ENCODE results near the gene SBNO2.

The SBNO2 gene

GRCh38 chr19:1093811-1094553 lies 80.1 kb downstream of the SBNO2 start:
- H3F3A ChIP-seq (ENCODE audit: insufficient read depth, low read length), result 0 out of 2 replicates have a peak, but pooled peaks cover 7% of the 10 kb centered on the region
- peak overlapping the region; percentile 81 for H3K4me3 ChIP-seq (ENCODE audit: low read length)
- no peaks in the 10 kb centered on the region for H3K9me2 ChIP-seq (replicated peaks; ENCODE audit: insufficient read depth, low read length)
- no peak overlapping the region for H3K27ac ChIP-seq (ENCODE audit: low read length)
- peak overlapping the region; percentile 63 for H3K4me2 ChIP-seq (ENCODE audit: low read depth, low read length)
- H3K27me3 ChIP-seq (replicated peaks; ENCODE audit: insufficient read depth, low read length), result no peaks in the 10 kb centered on the region
- peaks cover under 1% of the 10 kb centered on the region; the same call in 1 of the 2 replicates for H3K36me3 ChIP-seq (replicated peaks; ENCODE audit: insufficient read depth, low read length)
- H2AFZ ChIP-seq (ENCODE audit: low read length), result no peak overlapping the region
- H4K20me1 ChIP-seq (ENCODE audit: insufficient read depth, low read length), result peaks cover 7% of the 10 kb centered on the region; the same call in 1 of the 2 replicates
- peaks cover 38% of the 10 kb centered on the region for H3K79me2 ChIP-seq (ENCODE audit: low read length)
- DNase-seq, result no peak
- no peaks in the 10 kb centered on the region for H3K9me3 ChIP-seq (replicated peaks; ENCODE audit: insufficient read depth, low read length)
- H3K9ac ChIP-seq (ENCODE audit: low read length), result peak overlapping the region; percentile 79
- no peak for TF ChIP-seq EZH2phosphoT487 (IDR thresholded peaks at IDR 0.05; ENCODE audit: low read length)
- no peak for TF ChIP-seq CTCF (IDR thresholded peaks at IDR 0.05; ENCODE audit: low read length)
- TF ChIP-seq EZH2 (optimal IDR thresholded peaks at IDR 0.05; ENCODE audit: low read depth, low read length), result no peak
- H3K4me1 ChIP-seq (ENCODE audit: low read length), result peaks cover 13% of the 10 kb centered on the region

GRCh38 chr19:1093330-1093729 lies 80.7 kb downstream of the SBNO2 start:
- Histone ChIP-seq H3F3A (ENCODE audit: insufficient read depth, low read length) (0 out of 2 replicates have a peak, but pooled peaks cover 11% of the 10 kb centered on the region), H3K27me3 (replicated peaks; ENCODE audit: insufficient read depth, low read length) (no peaks in the 10 kb centered on the region), H3K9ac (ENCODE audit: low read length) (no peak overlapping the region), H4K20me1 (ENCODE audit: insufficient read depth, low read length) (peaks cover 7% of the 10 kb centered on the region; the same call in 1 of the 2 replicates), H3K4me3 (ENCODE audit: low read length) (no peak overlapping the region), H3K79me2 (ENCODE audit: low read length) (peaks cover 38% of the 10 kb centered on the region), H3K4me2 (ENCODE audit: low read depth, low read length) (peak overlapping the region; percentile 63; the same call in 1 of the 2 replicates), H3K9me3 (replicated peaks; ENCODE audit: insufficient read depth, low read length) (no peaks in the 10 kb centered on the region), H2AFZ (ENCODE audit: low read length) (no peak overlapping the region), H3K27ac (ENCODE audit: low read length) (no peak overlapping the region), H3K9me2 (replicated peaks; ENCODE audit: insufficient read depth, low read length) (no peaks in the 10 kb centered on the region), H3K4me1 (ENCODE audit: low read length) (peaks cover 13% of the 10 kb centered on the region), H3K36me3 (replicated peaks; ENCODE audit: insufficient read depth, low read length) (peaks cover 5% of the 10 kb centered on the region; the same call in 1 of the 2 replicates)
- DNase-seq, result no peak
- no peak for TF ChIP-seq EZH2 (optimal IDR thresholded peaks at IDR 0.05; ENCODE audit: low read depth, low read length)
- no peak for TF ChIP-seq CTCF (IDR thresholded peaks at IDR 0.05; ENCODE audit: low read length)
- TF ChIP-seq EZH2phosphoT487 (IDR thresholded peaks at IDR 0.05; ENCODE audit: low read length), result no peak

- Histone ChIP-seq H3K79me2 (ENCODE audit: low read length) (peaks cover 40% of the 10 kb centered on the region), H3K36me3 (replicated peaks; ENCODE audit: insufficient read depth, low read length) (peaks cover 5% of the 10 kb centered on the region; the same call in 1 of the 2 replicates), H3K4me3 (ENCODE audit: low read length) (no peak overlapping the region), H4K20me1 (ENCODE audit: insufficient read depth, low read length) (peaks cover 11% of the 10 kb centered on the region; the same call in 1 of the 2 replicates), H3K9me2 (replicated peaks; ENCODE audit: insufficient read depth, low read length) (no peaks in the 10 kb centered on the region), H2AFZ (ENCODE audit: low read length) (no peak overlapping the region), H3K27ac (ENCODE audit: low read length) (no peak overlapping the region), H3K9me3 (replicated peaks; ENCODE audit: insufficient read depth, low read length) (no peaks in the 10 kb centered on the region), H3K27me3 (replicated peaks; ENCODE audit: insufficient read depth, low read length) (no peaks in the 10 kb centered on the region), H3F3A (ENCODE audit: insufficient read depth, low read length) (peaks cover 25% of the 10 kb centered on the region), H3K4me2 (ENCODE audit: low read depth, low read length) (no peak overlapping the region), H3K9ac (ENCODE audit: low read length) (no peak overlapping the region), H3K4me1 (ENCODE audit: low read length) (peaks cover 19% of the 10 kb centered on the region)
- TF ChIP-seq EZH2phosphoT487 (IDR thresholded peaks at IDR 0.05; ENCODE audit: low read length), result no peak
- TF ChIP-seq EZH2 (optimal IDR thresholded peaks at IDR 0.05; ENCODE audit: low read depth, low read length), result no peak
- TF ChIP-seq CTCF (IDR thresholded peaks at IDR 0.05; ENCODE audit: low read length), result no peak
- no peak for DNase-seq
Observed at GRCh38 chr19:1091544-1092175, 82.4 kb downstream of the SBNO2 start.
